ENCODE measurements around the gene SORBS1.

- TF ChIP-seq PATZ1 (CRISPR knock-in tag; IDR thresholded peaks at IDR 0.05; ENCODE audit: borderline replicate concordance) (no peak), BACH2 (CRISPR knock-in tag; IDR thresholded peaks at IDR 0.05; ENCODE audit: borderline replicate concordance) (no peak), TCF4 (CRISPR knock-in tag; IDR thresholded peaks at IDR 0.05; ENCODE audit: borderline replicate concordance) (no peak), ZNF565 (CRISPR knock-in tag; conservative IDR thresholded peaks at IDR 0.05; ENCODE audit: low read depth) (no peak)
Observed at GRCh38 chr10:95480102-95480900, 80.9 kb downstream of the SORBS1 start.

All from SK-N-SH treated with all-trans-retinoic acid at 6 μM for 48 hours (cell line).